Upper lobe of left lung (tissue), 4 donors: ENCODE results near the gene SWT1.

ENCODE experiments used
- CTCF ChIP-seq, 6 experiments: fragments of 450-650 bp in 4 of 6; fragments of 200-600 bp in 2 of 6; sonication (generic) in 2 of 6; IDR thresholded peaks; one replicate each; pipeline ENCODE4 v1.5.1; 2016 to 2019; ENCODE audit warnings: antibody characterized with exemption in 6 of 6
- POLR2A ChIP-seq, 4 donors: fragments of 450-650 bp; IDR thresholded peaks; one replicate each; pipeline ENCODE4 v1.5.1; 2016 to 2017; ENCODE audit warnings: antibody characterized with exemption in 4 of 4, mild to moderate bottlenecking in 2 of 4
- POLR2AphosphoS5 ChIP-seq, 2 donors: sonication (generic); formaldehyde crosslinking; IDR thresholded peaks; one replicate each; pipeline ENCODE4 v1.5.1; 2017; ENCODE audit warnings: antibody characterized with exemption in 2 of 2

GRCh38 chr1:185224132-185224531 is 67.2 kb downstream of the SWT1 start:
- TF ChIP-seq CTCF (IDR thresholded peaks at IDR 0.05) (no peak), POLR2A (IDR thresholded peaks at IDR 0.05) (no peak), POLR2AphosphoS5 (IDR thresholded peaks at IDR 0.05) (no peak)
